Measurements from ENCODE around the gene PTPRJ. TPM values are rescaled to one million over a fixed set of nuclear protein-coding genes. Genes with fewer than 3 reads are reported as not detected.
A peak's percentile ranks its signal among the peaks of the same experiment; 100 is the strongest.

The PTPRJ gene
- total and polyA plus RNA-seq, 2 donors (not counting 1 experiment from before 2014, with no cell fraction given) = 11.2 to 20.0 TPM

GRCh38 chr11:48170241-48171233, 190.2 kb downstream of the PTPRJ start:
- peak overlapping the region; percentile 59 for H3K27ac Mint-ChIP-seq
- Histone ChIP-seq H3K79me2 (ENCODE audit: control insufficient read depth, insufficient read depth, low read length) (no peaks in the 10 kb centered on the region), H3K4me1 (ENCODE audit: control insufficient read depth in 2 of 2, insufficient read depth in 2 of 2, low read length in 2 of 2) (peaks cover 9 to 11% of the 10 kb centered on the region in 2 donors), H3K27ac (ENCODE audit: low read length in 2 of 2) (peak overlapping the region in 1 of 2 donors; percentile 59), H3K36me3 (replicated peaks in 1 of 2; ENCODE audit: control extremely low read depth in 1 of 2, control insufficient read depth in 1 of 2, extremely low read depth in 1 of 2, insufficient read depth in 2 of 2, low read length in 1 of 2) (peaks cover 8 to 18% of the 10 kb centered on the region in 2 experiments), H3K4me3 (ENCODE audit: control extremely low read depth in 1 of 5, extremely low read depth in 1 of 5, insufficient read depth in 1 of 5, low read depth in 2 of 5, low read length in 4 of 5) (no peak overlapping the region), H3K27me3 (replicated peaks in 1 of 4; ENCODE audit: control extremely low read depth in 1 of 4, control insufficient read depth in 3 of 4, insufficient read depth in 4 of 4, low read length in 3 of 4) (no peaks in the 10 kb centered on the region), H3K9ac (ENCODE audit: low read length) (no peak overlapping the region), H4K20me1 (ENCODE audit: control insufficient read depth, insufficient read depth, low read length, poor library complexity, severe bottlenecking) (no peaks in the 10 kb centered on the region), H2AFZ (ENCODE audit: insufficient read depth, low read depth, low read length, poor library complexity, severe bottlenecking) (no peak overlapping the region), H3K9me3 (ENCODE audit: control extremely low read depth in 1 of 3, control insufficient read depth in 2 of 3, insufficient read depth in 1 of 3, low read length in 2 of 3) (no peaks in the 10 kb centered on the region), H3K4me2 (replicated peaks; ENCODE audit: low read depth, low read length, poor library complexity, severe bottlenecking) (peak overlapping the region; percentile 11)
- 27% methylated on average over 6 of the region's 10 CpGs for WGBS (ENCODE audit: insufficient coverage)
- no peak for DNase-seq
- no peak for TF ChIP-seq CTCF (IDR thresholded peaks at IDR 0.05)
- TF ChIP-seq EZH2 (IDR thresholded peaks at IDR 0.05; ENCODE audit: borderline replicate concordance, insufficient read depth, low read depth, low read length, poor library complexity, severe bottlenecking) = no peak
- no peak overlapping the region for H3K4me3 Mint-ChIP-seq
- no peaks in the 10 kb centered on the region for H3K9me3 Mint-ChIP-seq (ENCODE audit: insufficient read depth)
- no peak for ATAC-seq (ENCODE audit: low read depth)
- POLR2A ChIA-PET = no interaction called here
- no peaks in the 10 kb centered on the region for H3K27me3 Mint-ChIP-seq
- intact Hi-C loops (cut with micrococcal nuclease) = no loop called here
- H3K4me1 Mint-ChIP-seq = peaks cover 21% of the 10 kb centered on the region
- CTCF ChIA-PET = interaction anchor here (0.7 kb wide), 1 partner anchor 9 kb away, joined by 4 read pairs; no protein-coding TSS in a partner anchor
